B cell (primary cell): ENCODE data around the gene NAA80. TPM values are rescaled to one million over a fixed set of nuclear protein-coding genes. Genes with fewer than 3 reads are reported as not detected.

Experiments
- polyA plus RNA-seq: library from polyadenylated mRNA; depleted of rRNA; stranded (reverse); fragments of >200 nt; gene quantifications from 2 replicates; pipeline ENCODE4 v1.2.3, GENCODE V29; 2012
- total RNA-seq, 2 donors: library from RNA; stranded (reverse); fragments of 120-200 nt in 1 of 2; gene quantifications; 1 replicate in 1 of 2; 2 replicates in 1 of 2; pipeline versions ENCODE4 v1.2.3 to v1.2.4, GENCODE V29; 2013 to 2022

The NAA80 gene
- total and polyA plus RNA-seq, 2 donors (not counting 1 experiment from before 2014, with no cell fraction given), result 37.8 to 49.0 TPM

Other genes with a start within 250 kb of the NAA80 start
- 464 and 493 TPM in 2 replicates for gene RBM5, start 210.5 kb downstream of the NAA80 start, total RNA-seq
- 405 and 495 TPM in 2 replicates for gene RBM5, start 210.5 kb downstream of the NAA80 start, polyA plus RNA-seq
- 0.27 TPM in 1 of 2 replicates, not detected in the other for gene SEMA3F, start 144.1 kb downstream of the NAA80 start, total RNA-seq
- gene SEMA3F, start 144.1 kb downstream of the NAA80 start, polyA plus RNA-seq, result 0.26 TPM in 1 of 2 replicates, not detected in the other
- gene GNAT1, start 107.8 kb downstream of the NAA80 start, total RNA-seq, result not detected in 2 replicates
- gene GNAT1, start 107.8 kb downstream of the NAA80 start, polyA plus RNA-seq, result not detected in 2 replicates
- not detected in 2 replicates for gene SLC38A3, start 94.1 kb downstream of the NAA80 start, total RNA-seq
- 0.17 TPM in 1 of 2 replicates, not detected in the other for gene SLC38A3, start 94.1 kb downstream of the NAA80 start, polyA plus RNA-seq
- 295 and 302 TPM in 2 replicates for gene GNAI2, start 63.2 kb downstream of the NAA80 start, total RNA-seq
- 384 and 491 TPM in 2 replicates for gene GNAI2, start 63.2 kb downstream of the NAA80 start, polyA plus RNA-seq
- gene SEMA3B, start 30.3 kb downstream of the NAA80 start, total RNA-seq, result 0.34 and 0.51 TPM in 2 replicates
- 0.52 and 1.2 TPM in 2 replicates for gene SEMA3B, start 30.3 kb downstream of the NAA80 start, polyA plus RNA-seq
- gene LSMEM2, start 20.3 kb downstream of the NAA80 start, total RNA-seq, result not detected in 2 replicates
- gene LSMEM2, start 20.3 kb downstream of the NAA80 start, polyA plus RNA-seq, result not detected in 2 replicates
- gene IFRD2, start 7.0 kb downstream of the NAA80 start, total RNA-seq, result 55.8 and 63.4 TPM in 2 replicates
- 71.0 and 80.1 TPM in 2 replicates for gene IFRD2, start 7.0 kb downstream of the NAA80 start, polyA plus RNA-seq
- 1.9 and 3.7 TPM in 2 replicates for gene HYAL3, start within 50 bp of the NAA80 start, total RNA-seq
- gene HYAL3, start within 50 bp of the NAA80 start, polyA plus RNA-seq, result 4.2 and 6.3 TPM in 2 replicates
- gene HYAL1, start 4.2 kb upstream of the NAA80 start, total RNA-seq, result 0.19 and 0.30 TPM in 2 replicates
- 0.12 TPM in 1 of 2 replicates, not detected in the other for gene HYAL1, start 4.2 kb upstream of the NAA80 start, polyA plus RNA-seq
- 2.8 and 4.2 TPM in 2 replicates for gene HYAL2, start 23.3 kb upstream of the NAA80 start, total RNA-seq
- gene HYAL2, start 23.3 kb upstream of the NAA80 start, polyA plus RNA-seq, result 2.5 and 5.1 TPM in 2 replicates
- gene TUSC2, start 28.8 kb upstream of the NAA80 start, total RNA-seq, result 25.5 and 28.2 TPM in 2 replicates
- 24.0 and 29.3 TPM in 2 replicates for gene TUSC2, start 28.8 kb upstream of the NAA80 start, polyA plus RNA-seq
- 121 and 124 TPM in 2 replicates for gene RASSF1, start 41.4 kb upstream of the NAA80 start, total RNA-seq
- 223 and 310 TPM in 2 replicates for gene RASSF1, start 41.4 kb upstream of the NAA80 start, polyA plus RNA-seq
- 1.8 and 3.3 TPM in 2 replicates for gene ZMYND10, start 46.3 kb upstream of the NAA80 start, total RNA-seq
- gene ZMYND10, start 46.3 kb upstream of the NAA80 start, polyA plus RNA-seq, result 2.4 and 3.4 TPM in 2 replicates
- 29.6 and 31.3 TPM in 2 replicates for gene NPRL2, start 51.4 kb upstream of the NAA80 start, total RNA-seq
- 64.6 and 64.9 TPM in 2 replicates for gene NPRL2, start 51.4 kb upstream of the NAA80 start, polyA plus RNA-seq
- gene CYB561D2, start 51.5 kb upstream of the NAA80 start, total RNA-seq, result 36.1 and 39.5 TPM in 2 replicates
- gene CYB561D2, start 51.5 kb upstream of the NAA80 start, polyA plus RNA-seq, result 58.6 and 78.9 TPM in 2 replicates
- gene TMEM115, start 60.1 kb upstream of the NAA80 start, total RNA-seq, result 26.2 and 27.2 TPM in 2 replicates
- 10.6 and 19.8 TPM in 2 replicates for gene TMEM115, start 60.1 kb upstream of the NAA80 start, polyA plus RNA-seq
- 0.85 and 1.2 TPM in 2 replicates for gene CACNA2D2, start 204.2 kb upstream of the NAA80 start, total RNA-seq
- 0.66 and 0.69 TPM in 2 replicates for gene CACNA2D2, start 204.2 kb upstream of the NAA80 start, polyA plus RNA-seq